ENCODE data around the gene MRPL20.

DNA sequence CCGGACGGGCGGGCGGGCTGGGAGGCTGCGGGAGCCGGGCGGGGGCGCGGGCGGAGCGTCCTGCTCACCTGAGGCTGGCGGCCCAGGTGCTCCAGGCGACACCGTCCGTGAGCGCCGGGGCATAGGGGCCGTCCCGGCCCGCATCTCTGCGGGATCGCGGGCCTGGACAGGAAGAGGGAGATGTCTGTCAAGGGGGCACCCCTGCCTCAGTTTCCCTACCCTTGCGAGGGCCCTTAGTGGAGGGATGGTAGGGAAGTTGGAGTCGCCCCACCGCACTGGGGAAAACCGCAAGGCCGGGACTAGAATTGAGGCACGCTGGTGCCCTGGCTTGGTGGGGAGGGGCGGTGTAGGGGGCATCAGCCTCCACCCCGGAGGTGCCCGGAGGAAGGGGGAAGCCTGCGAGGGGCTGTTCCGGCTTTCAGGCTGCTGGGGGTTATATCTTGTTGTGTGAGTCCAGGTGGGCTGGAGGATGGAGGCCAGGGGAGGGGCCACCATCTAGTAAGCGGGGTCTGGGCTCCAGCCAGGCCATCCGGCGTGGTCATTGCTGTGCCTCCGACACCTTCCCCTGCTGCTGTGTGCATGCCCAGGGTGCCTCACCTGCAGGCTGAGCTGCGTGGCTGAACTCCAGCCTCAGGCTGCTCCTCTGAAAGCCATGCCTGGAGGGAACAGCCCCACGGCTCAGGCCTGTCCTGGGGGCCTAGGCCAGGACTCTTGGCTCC, 29.0 kb upstream of the MRPL20 start:
- TF ChIP-seq, protein P1, sequence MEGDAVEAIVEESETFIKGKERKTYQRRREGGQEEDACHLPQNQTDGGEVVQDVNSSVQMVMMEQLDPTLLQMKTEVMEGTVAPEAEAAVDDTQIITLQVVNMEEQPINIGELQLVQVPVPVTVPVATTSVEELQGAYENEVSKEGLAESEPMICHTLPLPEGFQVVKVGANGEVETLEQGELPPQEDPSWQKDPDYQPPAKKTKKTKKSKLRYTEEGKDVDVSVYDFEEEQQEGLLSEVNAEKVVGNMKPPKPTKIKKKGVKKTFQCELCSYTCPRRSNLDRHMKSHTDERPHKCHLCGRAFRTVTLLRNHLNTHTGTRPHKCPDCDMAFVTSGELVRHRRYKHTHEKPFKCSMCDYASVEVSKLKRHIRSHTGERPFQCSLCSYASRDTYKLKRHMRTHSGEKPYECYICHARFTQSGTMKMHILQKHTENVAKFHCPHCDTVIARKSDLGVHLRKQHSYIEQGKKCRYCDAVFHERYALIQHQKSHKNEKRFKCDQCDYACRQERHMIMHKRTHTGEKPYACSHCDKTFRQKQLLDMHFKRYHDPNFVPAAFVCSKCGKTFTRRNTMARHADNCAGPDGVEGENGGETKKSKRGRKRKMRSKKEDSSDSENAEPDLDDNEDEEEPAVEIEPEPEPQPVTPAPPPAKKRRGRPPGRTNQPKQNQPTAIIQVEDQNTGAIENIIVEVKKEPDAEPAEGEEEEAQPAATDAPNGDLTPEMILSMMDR (IDR thresholded peaks at IDR 0.05), result no peak
- no peak for TF ChIP-seq POLR2A (IDR thresholded peaks at IDR 0.05)

Data from Peyer's patch (tissue), 4 donors.